HEK293 (cell line): ENCODE measurements around the gene MORF4L1.
A peak's percentile ranks its signal among the peaks of the same experiment; 100 is the strongest.
"Not testable (repeated sequence)": the region's sequence is repeated elsewhere in the genome, so short reads cannot be mapped to it uniquely, and the experiment has no call there.

ENCODE experiments used
- CTCF ChIA-PET: fragments of 350-600 bp; formaldehyde crosslinking; extraction: SDS; loops from one replicate; lab custom pipeline; 2021; ENCODE audit warnings: antibody characterized with exemption; lab: Yijun Ruan, JAX
- POLR2A ChIA-PET: fragments of 300-600 bp; formaldehyde crosslinking; extraction: SDS; loops from one replicate; lab custom pipeline; 2020; ENCODE audit warnings: antibody characterized with exemption, inconsistent platforms; lab: Yijun Ruan, JAX
- H3K27ac ChIP-seq: fragments of 200-500 bp; sonication (Bioruptor generic); 2 replicates; pipeline ENCODE4 v1.5.1; 2014; ENCODE audit warnings: low read depth, low read length, control low read depth, inconsistent platforms; ENCODE audit errors: extremely low read depth
- H3K36me3 ChIP-seq, 2 experiments: fragments of 200-500 bp in 1 of 2; sonication (Bioruptor generic) in 1 of 2; 1 replicate in 1 of 2; 2 replicates in 1 of 2; pipeline ENCODE4 v1.5.1; 2014 to 2017; ENCODE audit warnings: inconsistent platforms in 2 of 2, low read length in 2 of 2; ENCODE audit not compliant: control insufficient read depth in 2 of 2, insufficient read depth in 1 of 2
- H3K4me1 ChIP-seq: fragments of 200-500 bp; sonication (Bioruptor generic); 2 replicates; pipeline ENCODE4 v1.5.1; 2014; ENCODE audit warnings: mild to moderate bottlenecking, low read length, inconsistent platforms; ENCODE audit not compliant: control insufficient read depth, insufficient read depth
- H3K4me3 ChIP-seq: 2 replicates; pipeline ENCODE4 v1.5.1; 2011; ENCODE audit warnings: low read depth, mild to moderate bottlenecking, control low read depth, low read length, moderate library complexity
- H3K9me3 ChIP-seq: fragments of 200-500 bp; sonication (Bioruptor generic); 2 replicates; pipeline ENCODE4 v1.5.1; 2014; ENCODE audit warnings: low read depth, low read length, inconsistent platforms; ENCODE audit not compliant: control insufficient read depth, insufficient read depth
- RBAK ChIP-seq: fragments of 450-650 bp; formaldehyde crosslinking; IDR thresholded peaks from 2 replicates; pipeline ENCODE4 v1.5.1; 2016; ENCODE audit warnings: missing biosample characterization, missing genetic modification characterization
- TSHZ1 ChIP-seq: fragments of 450-650 bp; formaldehyde crosslinking; IDR thresholded peaks from 2 replicates; pipeline ENCODE4 v1.5.1; 2016; ENCODE audit warnings: missing biosample characterization, missing genetic modification characterization, borderline replicate concordance
- ZBTB17 ChIP-seq: fragments of 450-650 bp; formaldehyde crosslinking; IDR thresholded peaks from 2 replicates; pipeline ENCODE4 v1.5.1; 2016; ENCODE audit warnings: missing biosample characterization, missing genetic modification characterization
- ZEB2 ChIP-seq: fragments of 450-650 bp; formaldehyde crosslinking; IDR thresholded peaks from 2 replicates; pipeline ENCODE4 v1.5.1; 2016; ENCODE audit warnings: missing biosample characterization, missing genetic modification characterization
- ZNF133 ChIP-seq: fragments of 450-650 bp; formaldehyde crosslinking; IDR thresholded peaks from 2 replicates; pipeline ENCODE4 v1.5.1; 2016; ENCODE audit warnings: missing biosample characterization, missing genetic modification characterization
- ZNF157 ChIP-seq: fragments of 450-650 bp; formaldehyde crosslinking; IDR thresholded peaks from 2 replicates; pipeline ENCODE4 v1.5.1; 2016; ENCODE audit warnings: missing biosample characterization, missing genetic modification characterization
- ZNF16 ChIP-seq: fragments of 450-650 bp; formaldehyde crosslinking; IDR thresholded peaks from 2 replicates; pipeline ENCODE4 v1.5.1; 2016; ENCODE audit warnings: low read depth, missing biosample characterization, missing genetic modification characterization
- ZNF266 ChIP-seq: fragments of 450-650 bp; formaldehyde crosslinking; IDR thresholded peaks from 2 replicates; pipeline ENCODE4 v1.5.1; 2016; ENCODE audit warnings: missing biosample characterization, missing genetic modification characterization, low read depth
- ZNF280D ChIP-seq: fragments of 450-650 bp; formaldehyde crosslinking; IDR thresholded peaks from 2 replicates; pipeline ENCODE4 v1.5.1; 2016; ENCODE audit warnings: missing biosample characterization, missing genetic modification characterization
- ZNF404 ChIP-seq: fragments of 450-650 bp; formaldehyde crosslinking; IDR thresholded peaks from 2 replicates; pipeline ENCODE4 v1.5.1; 2017; ENCODE audit warnings: missing biosample characterization, missing genetic modification characterization
- ZNF521 ChIP-seq: fragments of 450-650 bp; formaldehyde crosslinking; IDR thresholded peaks from 2 replicates; pipeline ENCODE4 v1.5.1; 2017; ENCODE audit warnings: missing biosample characterization, mild to moderate bottlenecking, missing genetic modification characterization
- ZNF530 ChIP-seq: fragments of 450-650 bp; formaldehyde crosslinking; IDR thresholded peaks from 2 replicates; pipeline ENCODE4 v1.5.1; 2016; ENCODE audit warnings: low read depth, missing biosample characterization, missing genetic modification characterization
- ZNF600 ChIP-seq: fragments of 450-650 bp; formaldehyde crosslinking; IDR thresholded peaks from 2 replicates; pipeline ENCODE4 v1.5.1; 2016; ENCODE audit warnings: missing biosample characterization, missing genetic modification characterization
- ZNF747 ChIP-seq: fragments of 450-650 bp; formaldehyde crosslinking; IDR thresholded peaks from 2 replicates; pipeline ENCODE4 v1.5.1; 2016; ENCODE audit warnings: missing biosample characterization, missing genetic modification characterization
- ZNF792 ChIP-seq: fragments of 450-650 bp; formaldehyde crosslinking; IDR thresholded peaks from 2 replicates; pipeline ENCODE4 v1.5.1; 2016; ENCODE audit warnings: missing biosample characterization, missing genetic modification characterization
- ZSCAN18 ChIP-seq: fragments of 450-650 bp; formaldehyde crosslinking; IDR thresholded peaks from 2 replicates; pipeline ENCODE4 v1.5.1; 2016; ENCODE audit warnings: missing biosample characterization, missing genetic modification characterization
- TF ChIP-seq, protein P1 (sequence below): fragments of 450-650 bp; formaldehyde crosslinking; IDR thresholded peaks from 2 replicates; pipeline ENCODE4 v1.5.1; 2017; ENCODE audit warnings: missing biosample characterization, missing genetic modification characterization
- TF ChIP-seq, protein P2 (sequence below): fragments of 450-650 bp; formaldehyde crosslinking; IDR thresholded peaks from 2 replicates; pipeline ENCODE4 v1.5.1; 2016; ENCODE audit warnings: missing biosample characterization, missing genetic modification characterization

The MORF4L1 gene

GRCh38 chr15:78871483-78872127, 1.1 kb upstream of the MORF4L1 start:
- H3K27ac ChIP-seq, H3K9me3 ChIP-seq, H3K4me1 ChIP-seq, H3K4me3 ChIP-seq, H3K36me3 ChIP-seq: not testable (repeated sequence)
- TF ChIP-seq ZBTB17 (peak; percentile 45; the same call in 1 of the 2 replicates), ZNF600 (peak; percentile 85)
- CTCF ChIA-PET = interaction anchor here (0.6 to 1.2 kb wide), 4 partner anchors 11 to 313 kb away, joined by 3 to 7 read pairs (median 4); no protein-coding TSS in a partner anchor
- POLR2A ChIA-PET = interaction anchor here (1.0 kb wide), 1 partner anchor 27 kb away, joined by 3 read pairs; no protein-coding TSS in a partner anchor

DNA sequence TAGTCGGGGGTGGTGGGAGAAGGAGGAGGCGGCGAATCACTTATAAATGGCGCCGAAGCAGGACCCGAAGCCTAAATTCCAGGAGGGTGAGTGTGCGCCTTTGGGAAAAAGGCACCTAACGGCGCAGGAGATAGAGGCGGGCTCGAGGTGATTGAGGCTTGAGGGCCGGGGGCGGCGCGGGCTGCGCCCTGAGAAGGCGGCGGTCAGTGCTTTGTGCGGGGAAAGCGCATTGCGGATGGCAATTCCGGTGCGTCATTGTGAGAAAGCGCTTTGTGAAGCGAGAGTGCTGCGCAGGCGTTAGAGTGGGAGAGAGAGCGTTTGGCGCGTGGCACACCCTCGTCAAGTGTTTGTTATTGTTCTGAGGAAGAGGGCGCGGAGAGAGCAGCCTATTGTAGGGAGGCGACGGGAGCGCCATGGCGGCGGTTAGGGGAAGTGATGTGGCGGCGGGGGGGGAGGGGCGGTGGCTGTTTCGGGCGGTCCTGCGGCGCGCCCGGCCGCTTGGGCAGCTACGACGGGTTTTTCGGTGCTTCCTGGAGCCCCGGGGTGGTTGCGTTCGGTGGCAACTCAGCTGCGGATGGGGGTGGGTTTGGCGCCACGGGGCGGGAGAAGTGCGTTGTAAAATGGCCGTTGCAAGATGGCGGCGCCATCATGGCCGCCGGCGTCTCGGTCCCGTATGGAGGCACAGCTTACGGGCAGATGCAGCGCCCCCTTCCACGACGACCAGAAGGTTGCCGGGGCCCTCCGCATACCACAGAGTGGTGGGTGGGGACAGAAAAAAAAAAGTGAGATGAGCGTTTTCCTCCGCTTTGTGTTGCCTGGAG, 492 bp downstream of the MORF4L1 start:
- ChIA-PET CTCF (interaction anchor here (0.5 to 2.1 kb wide), 16 partner anchors 10 to 579 kb away, joined by 3 to 12 read pairs (median 4); no protein-coding TSS in a partner anchor), POLR2A (interaction anchor here (0.6 to 2.2 kb wide), 27 partner anchors 10 to 1832 kb away, joined by 3 to 12 read pairs (median 4); partner anchors contain the start of genes ADAMTS7, CHRNA5, IREB2 and SKIC8)
- Histone ChIP-seq H3K27ac (peak overlapping the region; percentile 100), H3K9me3 (no peaks in the 10 kb centered on the region), H3K4me3 (peak overlapping the region; percentile 79), H3K36me3 (no peaks in the 10 kb centered on the region), H3K4me1 (peaks cover 18% of the 10 kb centered on the region)
- no peak for TF ChIP-seq ZNF792 (tag by site-specific recombination)
- TF ChIP-seq RBAK (tag by site-specific recombination) = no peak
- no peak for TF ChIP-seq ZNF530 (tag by site-specific recombination)
- no peak for TF ChIP-seq ZNF266 (tag by site-specific recombination)
- TF ChIP-seq, protein P1, sequence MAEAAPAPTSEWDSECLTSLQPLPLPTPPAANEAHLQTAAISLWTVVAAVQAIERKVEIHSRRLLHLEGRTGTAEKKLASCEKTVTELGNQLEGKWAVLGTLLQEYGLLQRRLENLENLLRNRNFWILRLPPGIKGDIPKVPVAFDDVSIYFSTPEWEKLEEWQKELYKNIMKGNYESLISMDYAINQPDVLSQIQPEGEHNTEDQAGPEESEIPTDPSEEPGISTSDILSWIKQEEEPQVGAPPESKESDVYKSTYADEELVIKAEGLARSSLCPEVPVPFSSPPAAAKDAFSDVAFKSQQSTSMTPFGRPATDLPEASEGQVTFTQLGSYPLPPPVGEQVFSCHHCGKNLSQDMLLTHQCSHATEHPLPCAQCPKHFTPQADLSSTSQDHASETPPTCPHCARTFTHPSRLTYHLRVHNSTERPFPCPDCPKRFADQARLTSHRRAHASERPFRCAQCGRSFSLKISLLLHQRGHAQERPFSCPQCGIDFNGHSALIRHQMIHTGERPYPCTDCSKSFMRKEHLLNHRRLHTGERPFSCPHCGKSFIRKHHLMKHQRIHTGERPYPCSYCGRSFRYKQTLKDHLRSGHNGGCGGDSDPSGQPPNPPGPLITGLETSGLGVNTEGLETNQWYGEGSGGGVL (tag by site-specific recombination) = peak; percentile 31
- peak; percentile 23; the same call in 1 of the 2 replicates for TF ChIP-seq ZNF16 (tag by site-specific recombination)
- 0 out of 2 replicates have a peak, but pooled peaks have one; percentile 16 for TF ChIP-seq TSHZ1 (tag by site-specific recombination)
- no peak for TF ChIP-seq ZNF157 (tag by site-specific recombination)
- no peak for TF ChIP-seq ZNF133 (tag by site-specific recombination)
- peak; percentile 98 for TF ChIP-seq ZEB2 (tag by site-specific recombination)
- 0 out of 2 replicates have a peak, but pooled peaks have one; percentile 74 for TF ChIP-seq ZNF280D (tag by site-specific recombination)
- no peak for TF ChIP-seq ZNF747 (tag by site-specific recombination)
- no peak for TF ChIP-seq ZSCAN18 (tag by site-specific recombination)
- TF ChIP-seq, protein P2, sequence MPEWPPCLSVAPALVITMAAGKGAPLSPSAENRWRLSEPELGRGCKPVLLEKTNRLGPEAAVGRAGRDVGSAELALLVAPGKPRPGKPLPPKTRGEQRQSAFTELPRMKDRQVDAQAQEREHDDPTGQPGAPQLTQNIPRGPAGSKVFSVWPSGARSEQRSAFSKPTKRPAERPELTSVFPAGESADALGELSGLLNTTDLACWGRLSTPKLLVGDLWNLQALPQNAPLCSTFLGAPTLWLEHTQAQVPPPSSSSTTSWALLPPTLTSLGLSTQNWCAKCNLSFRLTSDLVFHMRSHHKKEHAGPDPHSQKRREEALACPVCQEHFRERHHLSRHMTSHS (tag by site-specific recombination) = no peak
- TF ChIP-seq ZNF521 (tag by site-specific recombination) = no peak
- TF ChIP-seq ZNF404 (tag by site-specific recombination) = no peak
- peak; percentile 79 for TF ChIP-seq ZNF600
